Mesendoderm (in vitro differentiated cells): Measurements from ENCODE around the gene BCAR3.

ENCODE experiments used
- DNase-seq: peaks from one replicate; pipeline ENCODE4 v3.0.0; 2013
- H2AK5ac ChIP-seq: 2 replicates; pipeline ENCODE4 v1.6.1; 2013; ENCODE audit warnings: low read length, inconsistent platforms
- H2BK120ac ChIP-seq: 2 replicates; pipeline ENCODE4 v1.6.1; 2013; ENCODE audit warnings: low read depth, mild to moderate bottlenecking, low read length, moderate library complexity, mixed read lengths
- H2BK15ac ChIP-seq: replicated peaks from 2 replicates; pipeline ENCODE4 v1.6.1; 2013; ENCODE audit warnings: low read depth, mild to moderate bottlenecking, moderate library complexity
- H2BK5ac ChIP-seq: 2 replicates; pipeline ENCODE4 v1.6.1; 2013; ENCODE audit warnings: low read length, inconsistent platforms
- H3K18ac ChIP-seq: 2 replicates; pipeline ENCODE4 v1.6.1; 2013; ENCODE audit warnings: mild to moderate bottlenecking, low read length, mixed read lengths
- H3K23ac ChIP-seq: one replicate; pipeline ENCODE4 v1.6.1; 2013; ENCODE audit warnings: low read length
- H3K27ac ChIP-seq: 2 replicates; pipeline ENCODE4 v1.5.1; 2013; ENCODE audit warnings: low read depth, mild to moderate bottlenecking, inconsistent platforms, low read length, moderate library complexity
- H3K27me3 ChIP-seq: 2 replicates; pipeline ENCODE4 v1.6.1; 2013; ENCODE audit warnings: low read length, control low read depth, mild to moderate bottlenecking, inconsistent platforms; ENCODE audit not compliant: insufficient read depth, poor library complexity
- H3K36me3 ChIP-seq: 2 replicates; pipeline ENCODE4 v1.6.1; 2013; ENCODE audit warnings: low read length, inconsistent platforms; ENCODE audit not compliant: control insufficient read depth, insufficient read depth
- H3K4ac ChIP-seq: one replicate; pipeline ENCODE4 v1.6.1; 2013; ENCODE audit warnings: low read depth, mild to moderate bottlenecking, low read length, moderate library complexity
- H3K4me1 ChIP-seq: 2 replicates; pipeline ENCODE4 v1.6.1; 2013; ENCODE audit warnings: low read depth, low read length, inconsistent platforms; ENCODE audit not compliant: control insufficient read depth
- H3K4me2 ChIP-seq: 2 replicates; pipeline ENCODE4 v1.6.1; 2013; ENCODE audit warnings: low read length
- H3K4me3 ChIP-seq: 2 replicates; pipeline ENCODE4 v1.5.1; 2013; ENCODE audit warnings: mild to moderate bottlenecking, low read length
- H3K56ac ChIP-seq: one replicate; pipeline ENCODE4 v1.6.1; 2013; ENCODE audit warnings: low read length
- H3K79me1 ChIP-seq: 2 replicates; pipeline ENCODE4 v1.6.1; 2013; ENCODE audit warnings: low read length, inconsistent platforms
- H3K79me2 ChIP-seq: 2 replicates; pipeline ENCODE4 v1.6.1; 2013; ENCODE audit warnings: mild to moderate bottlenecking, low read length; ENCODE audit not compliant: control insufficient read depth, insufficient read depth
- H3K9ac ChIP-seq: 2 replicates; pipeline ENCODE4 v1.6.1; 2013; ENCODE audit warnings: low read length, inconsistent platforms
- H4K5ac ChIP-seq: one replicate; pipeline ENCODE4 v1.6.1; 2013; ENCODE audit warnings: low read length
- H4K8ac ChIP-seq: one replicate; pipeline ENCODE4 v1.6.1; 2013; ENCODE audit warnings: low read depth, mild to moderate bottlenecking, control low read depth, low read length, moderate library complexity
- WGBS: extraction: QIAGEN DNeasy Blood & Tissue Kit; methylation state at CpG from one replicate; pipeline ENCODE4 v1.1.7; 2013; ENCODE audit warnings: low lambda C conversion rate, missing lambda C conversion rate; ENCODE audit not compliant: insufficient coverage; ENCODE audit errors: extremely low coverage; 5-methylcytosine and 5-hydroxymethylcytosine counted together

BCAR3 gene

DNA sequence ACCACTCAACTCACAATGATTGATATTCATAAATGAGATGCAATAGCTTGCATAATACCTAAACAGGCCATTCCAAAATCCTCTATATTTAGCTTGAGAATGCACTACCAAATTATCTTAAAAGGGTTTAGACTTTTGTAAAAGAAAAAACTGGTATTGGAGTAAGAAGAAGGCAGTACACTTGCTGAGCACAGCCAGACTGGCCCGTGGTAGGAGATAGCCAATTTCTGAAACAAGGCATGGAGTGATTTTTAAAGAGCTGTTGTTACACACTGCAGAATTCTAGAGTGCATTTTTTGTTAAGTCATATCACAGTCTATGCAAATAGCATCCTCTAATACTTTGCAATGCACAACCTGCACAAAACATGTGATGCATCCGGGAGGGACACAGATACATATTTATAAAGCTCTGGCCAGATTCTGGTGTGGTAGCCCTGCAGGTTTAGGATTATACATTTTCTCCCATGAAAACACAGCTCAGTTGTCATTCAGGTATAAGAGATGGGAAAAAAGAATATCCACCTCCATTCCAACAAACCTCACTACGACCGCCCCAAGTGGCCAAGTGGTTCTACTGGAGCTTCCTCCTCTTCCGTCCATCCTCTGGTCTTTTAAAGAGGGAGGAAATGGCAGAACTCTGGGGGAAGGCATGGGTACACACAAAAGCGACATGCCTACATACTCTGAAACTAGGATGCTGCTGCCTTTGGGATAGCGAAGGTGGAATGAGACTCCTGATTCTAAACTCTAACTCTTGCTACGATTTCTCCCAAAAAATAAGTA lies 40.8 kb downstream of the BCAR3 start:
- no peak overlapping the region for H2AK5ac ChIP-seq
- H3K79me2 ChIP-seq, result peaks cover 4% of the 10 kb centered on the region
- no peak overlapping the region for H2BK15ac ChIP-seq
- no peak overlapping the region for H3K9ac ChIP-seq
- H3K18ac ChIP-seq, result no peak overlapping the region
- no peak overlapping the region for H2BK120ac ChIP-seq
- H3K27ac ChIP-seq, result no peak overlapping the region
- no CpG with 5 or more reads among the region's 8 CpGs for WGBS
- H2BK5ac ChIP-seq, result no peak overlapping the region
- no peak overlapping the region for H3K23ac ChIP-seq
- H3K4ac ChIP-seq, result no peak overlapping the region
- no peak overlapping the region for H3K4me3 ChIP-seq
- peaks cover 19% of the 10 kb centered on the region for H3K79me1 ChIP-seq
- H4K5ac ChIP-seq, result no peak overlapping the region
- no peak for DNase-seq
- no peak overlapping the region for H3K4me2 ChIP-seq
- H3K36me3 ChIP-seq, result peaks cover 3% of the 10 kb centered on the region
- no peak overlapping the region for H3K56ac ChIP-seq
- H3K27me3 ChIP-seq, result no peaks in the 10 kb centered on the region
- no peak overlapping the region for H4K8ac ChIP-seq
- H3K4me1 ChIP-seq, result peaks cover 10% of the 10 kb centered on the region

GRCh38 chr1:93638981-93639380 lies 42.7 kb downstream of the BCAR3 start:
- Histone ChIP-seq H3K4me3 (no peak overlapping the region), H3K4me2 (no peak overlapping the region), H3K4ac (no peak overlapping the region), H3K79me2 (peaks cover 8% of the 10 kb centered on the region), H2BK120ac (no peak overlapping the region), H3K23ac (no peak overlapping the region), H2AK5ac (no peak overlapping the region), H4K5ac (no peak overlapping the region), H3K79me1 (peaks cover 26% of the 10 kb centered on the region), H2BK15ac (no peak overlapping the region), H3K18ac (no peak overlapping the region), H3K27me3 (no peaks in the 10 kb centered on the region), H3K4me1 (peaks cover 7% of the 10 kb centered on the region), H4K8ac (no peak overlapping the region), H3K27ac (no peak overlapping the region), H3K56ac (no peak overlapping the region), H3K9ac (no peak overlapping the region), H2BK5ac (no peak overlapping the region), H3K36me3 (peaks cover 5% of the 10 kb centered on the region)
- DNase-seq, result peak; percentile 69
- WGBS, result no CpG with 5 or more reads among the region's 8 CpGs

GRCh38 chr1:93638307-93638847 lies 43.3 kb downstream of the BCAR3 start:
- H3K4me1 ChIP-seq, result peaks cover 6% of the 10 kb centered on the region
- no peak overlapping the region for H3K27ac ChIP-seq
- H3K27me3 ChIP-seq, result no peaks in the 10 kb centered on the region
- peaks cover 27% of the 10 kb centered on the region for H3K79me1 ChIP-seq
- peaks cover 8% of the 10 kb centered on the region for H3K79me2 ChIP-seq
- no peak overlapping the region for H3K56ac ChIP-seq
- no peak overlapping the region for H2BK5ac ChIP-seq
- no peak overlapping the region for H2BK15ac ChIP-seq
- H2BK120ac ChIP-seq, result no peak overlapping the region
- no peak overlapping the region for H3K4me3 ChIP-seq
- no peak overlapping the region for H2AK5ac ChIP-seq
- H3K23ac ChIP-seq, result no peak overlapping the region
- no peak overlapping the region for H3K4ac ChIP-seq
- peaks cover 5% of the 10 kb centered on the region for H3K36me3 ChIP-seq
- H3K4me2 ChIP-seq, result no peak overlapping the region
- H4K5ac ChIP-seq, result no peak overlapping the region
- H4K8ac ChIP-seq, result no peak overlapping the region
- no peak overlapping the region for H3K9ac ChIP-seq
- DNase-seq, result no peak
- no CpG with 5 or more reads among the region's 5 CpGs for WGBS
- no peak overlapping the region for H3K18ac ChIP-seq

GRCh38 chr1:93636712-93637111 lies 44.9 kb downstream of the BCAR3 start:
- H3K4me3 ChIP-seq, result no peak overlapping the region

DNA sequence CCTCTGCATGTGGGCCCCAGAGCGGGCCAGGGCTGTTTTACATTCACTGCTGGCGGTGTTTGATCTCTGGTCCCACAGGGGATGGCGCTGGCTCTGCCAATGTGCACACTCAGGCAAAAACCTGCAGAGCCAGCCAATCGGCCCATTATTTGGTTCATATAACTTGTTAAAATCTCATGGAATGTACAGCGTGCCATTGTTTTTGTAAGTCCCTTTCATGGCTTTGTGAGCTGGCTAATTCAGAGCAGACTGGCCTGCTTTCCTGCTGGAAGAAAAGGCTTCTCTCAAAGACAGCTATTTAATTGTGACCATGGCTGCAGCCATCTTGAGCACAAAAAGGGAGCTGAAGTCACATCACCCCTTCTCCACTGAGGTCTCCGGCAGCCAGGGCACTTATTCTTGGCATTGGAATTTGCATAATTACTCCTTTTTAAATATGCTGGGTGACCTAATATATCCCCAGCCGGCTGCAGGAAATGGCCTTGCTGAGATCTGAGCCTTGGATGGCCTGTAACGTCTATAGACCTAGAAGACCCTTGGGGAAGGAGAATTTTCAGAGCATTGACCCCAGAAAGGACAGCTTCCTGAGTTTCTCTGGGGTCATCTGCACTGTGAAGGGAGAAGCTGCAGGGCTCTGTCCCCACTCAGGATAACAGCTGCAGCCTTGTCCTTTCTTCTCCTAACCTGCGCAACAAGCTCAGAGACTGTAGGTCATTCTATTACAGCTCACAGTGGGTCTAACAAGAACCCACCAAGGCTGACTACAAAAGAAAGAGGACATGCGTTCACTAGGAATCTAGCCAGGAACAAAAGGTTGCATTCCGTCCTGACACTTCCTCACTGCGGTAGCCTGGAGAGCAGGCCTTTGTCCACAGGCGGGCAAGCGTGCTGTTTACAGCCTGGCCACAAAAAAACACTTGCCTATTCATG lies 45.8 kb downstream of the BCAR3 start:
- no peaks in the 10 kb centered on the region for H3K27me3 ChIP-seq
- peak overlapping the region; percentile 68 for H3K56ac ChIP-seq
- no peak overlapping the region for H4K5ac ChIP-seq
- H3K27ac ChIP-seq, result peak overlapping the region; percentile 57
- H3K4me1 ChIP-seq, result peaks cover 3% of the 10 kb centered on the region
- H3K79me2 ChIP-seq, result peaks cover 12% of the 10 kb centered on the region
- no peak overlapping the region for H3K4me3 ChIP-seq
- no peak overlapping the region for H2BK120ac ChIP-seq
- H2AK5ac ChIP-seq, result no peak overlapping the region
- H3K9ac ChIP-seq, result peak overlapping the region; percentile 28
- no peak overlapping the region for H4K8ac ChIP-seq
- no peak overlapping the region for H3K4me2 ChIP-seq
- WGBS, result no CpG with 5 or more reads among the region's 14 CpGs
- no peak overlapping the region for H3K23ac ChIP-seq
- DNase-seq, result peak; percentile 82
- H3K18ac ChIP-seq, result peak overlapping the region; percentile 42
- H2BK5ac ChIP-seq, result peak overlapping the region; percentile 23
- H2BK15ac ChIP-seq, result no peak overlapping the region
- peaks cover 4% of the 10 kb centered on the region for H3K36me3 ChIP-seq
- H3K79me1 ChIP-seq, result peaks cover 27% of the 10 kb centered on the region
- peak overlapping the region; percentile 37 for H3K4ac ChIP-seq

More at GRCh38 chr1:93636712-93637111, 44.9 kb downstream of the BCAR3 start:
- Histone ChIP-seq H2BK120ac (no peak overlapping the region), H3K9ac (no peak overlapping the region), H3K4ac (no peak overlapping the region), H3K79me1 (peaks cover 27% of the 10 kb centered on the region), H3K79me2 (peaks cover 8% of the 10 kb centered on the region), H3K36me3 (peaks cover 5% of the 10 kb centered on the region), H3K18ac (no peak overlapping the region), H3K56ac (no peak overlapping the region), H2BK15ac (no peak overlapping the region), H2AK5ac (no peak overlapping the region), H2BK5ac (no peak overlapping the region), H3K27ac (no peak overlapping the region), H3K4me2 (no peak overlapping the region), H4K5ac (no peak overlapping the region), H3K4me1 (peaks cover 3% of the 10 kb centered on the region), H4K8ac (no peak overlapping the region), H3K27me3 (no peaks in the 10 kb centered on the region), H3K23ac (no peak overlapping the region)
- WGBS, result no CpG with 5 or more reads among the region's 3 CpGs
- DNase-seq, result no peak
